ENCODE results near the gene KLHL26. TPM values are rescaled to one million over a fixed set of nuclear protein-coding genes. Genes with fewer than 3 reads are reported as not detected.

Gene KLHL26
- total RNA-seq, 1 experiment from 2014 or later, result 10.7 TPM

GRCh38 chr19:18715416-18715815, 78.6 kb downstream of the KLHL26 start:
- TF ChIP-seq, protein P1, sequence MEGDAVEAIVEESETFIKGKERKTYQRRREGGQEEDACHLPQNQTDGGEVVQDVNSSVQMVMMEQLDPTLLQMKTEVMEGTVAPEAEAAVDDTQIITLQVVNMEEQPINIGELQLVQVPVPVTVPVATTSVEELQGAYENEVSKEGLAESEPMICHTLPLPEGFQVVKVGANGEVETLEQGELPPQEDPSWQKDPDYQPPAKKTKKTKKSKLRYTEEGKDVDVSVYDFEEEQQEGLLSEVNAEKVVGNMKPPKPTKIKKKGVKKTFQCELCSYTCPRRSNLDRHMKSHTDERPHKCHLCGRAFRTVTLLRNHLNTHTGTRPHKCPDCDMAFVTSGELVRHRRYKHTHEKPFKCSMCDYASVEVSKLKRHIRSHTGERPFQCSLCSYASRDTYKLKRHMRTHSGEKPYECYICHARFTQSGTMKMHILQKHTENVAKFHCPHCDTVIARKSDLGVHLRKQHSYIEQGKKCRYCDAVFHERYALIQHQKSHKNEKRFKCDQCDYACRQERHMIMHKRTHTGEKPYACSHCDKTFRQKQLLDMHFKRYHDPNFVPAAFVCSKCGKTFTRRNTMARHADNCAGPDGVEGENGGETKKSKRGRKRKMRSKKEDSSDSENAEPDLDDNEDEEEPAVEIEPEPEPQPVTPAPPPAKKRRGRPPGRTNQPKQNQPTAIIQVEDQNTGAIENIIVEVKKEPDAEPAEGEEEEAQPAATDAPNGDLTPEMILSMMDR (conservative IDR thresholded peaks at IDR 0.05), result no peak
- H3K9me3 Mint-ChIP-seq, result no peaks in the 10 kb centered on the region
- peaks cover 0 to 3% (median 0%) of the 10 kb centered on the region in 3 experiments; a peak in 1 of 7 replicates for H3K36me3 Mint-ChIP-seq (ENCODE audit: insufficient read depth in 1 of 3, low read depth in 3 of 3)
- no peak overlapping the region for H3K9ac ChIP-seq (ENCODE audit: extremely low read depth, insufficient read length, low read length)
- no peak overlapping the region for H3K23ac ChIP-seq (ENCODE audit: insufficient read length, low read depth, low read length)
- no peak overlapping the region for H3K56ac ChIP-seq (ENCODE audit: insufficient read length, low read depth, low read length)
- H3K4me2 ChIP-seq (ENCODE audit: insufficient read depth, insufficient read length, low read length), result no peak overlapping the region
- no peaks in the 10 kb centered on the region for H3K23me2 ChIP-seq (ENCODE audit: insufficient read length, low read depth, low read length, poor library complexity, severe bottlenecking)
- no peak overlapping the region for H3K18ac ChIP-seq (ENCODE audit: insufficient read length, low read depth, low read length)
- H3K27ac ChIP-seq (ENCODE audit: insufficient read length, low read depth, low read length), result no peak overlapping the region
- no peak for DNase-seq
- H2AFZ ChIP-seq (ENCODE audit: low read length), result no peak overlapping the region
- no peak overlapping the region for H3K14ac ChIP-seq (ENCODE audit: insufficient read depth, low read length)
- H2BK15ac ChIP-seq (ENCODE audit: low read depth, low read length), result no peak overlapping the region
- H2BK12ac ChIP-seq (ENCODE audit: insufficient read length, low read depth, low read length), result no peak overlapping the region
- no peaks in the 10 kb centered on the region for H3K27me3 ChIP-seq (ENCODE audit: insufficient read depth, low read length)
- H3K27me3 Mint-ChIP-seq (ENCODE audit: low read depth), result no peaks in the 10 kb centered on the region; the same call in 1 of the 2 replicates
- H3K79me2 ChIP-seq (ENCODE audit: insufficient read depth, low read length), result no peaks in the 10 kb centered on the region
- no peak overlapping the region for H4K5ac ChIP-seq (ENCODE audit: insufficient read length, low read depth, low read length)
- no peaks in the 10 kb centered on the region for H3K4me1 ChIP-seq (ENCODE audit: insufficient read depth, low read length)
- peak overlapping the region in 1 of 3 experiments; percentile 36; a peak in 1 of 7 replicates for H3K27ac Mint-ChIP-seq
- no peak overlapping the region for H2BK20ac ChIP-seq (ENCODE audit: low read depth, low read length, poor library complexity, severe bottlenecking)
- H4K8ac ChIP-seq (replicated peaks; ENCODE audit: insufficient read length, low read depth, low read length), result no peak overlapping the region
- no peak overlapping the region for H3T11ph ChIP-seq (ENCODE audit: low read length)
- no peak overlapping the region for H2BK120ac ChIP-seq (ENCODE audit: low read depth, low read length, poor library complexity, severe bottlenecking)
- no peaks in the 10 kb centered on the region for H3K9me3 ChIP-seq (ENCODE audit: control insufficient read depth, low read depth, low read length)
- no peak overlapping the region for H4K91ac ChIP-seq (ENCODE audit: insufficient read length, low read depth, low read length)
- no peak overlapping the region for H3K4me3 Mint-ChIP-seq
- H3K79me1 ChIP-seq (ENCODE audit: insufficient read depth, low read depth, low read length, poor library complexity, severe bottlenecking), result no peaks in the 10 kb centered on the region
- H4K20me1 ChIP-seq (ENCODE audit: control insufficient read depth, insufficient read depth, insufficient read length), result no peaks in the 10 kb centered on the region
- H3K4me1 Mint-ChIP-seq, result peaks cover 5 to 10% of the 10 kb centered on the region in 2 experiments
- WGBS (ENCODE audit: extremely low coverage, insufficient read length, low lambda C conversion rate), result no CpG with 5 or more reads among the region's 5 CpGs
- no peak overlapping the region for H2AK5ac ChIP-seq (ENCODE audit: insufficient read length, low read length)
- no peak overlapping the region for H2BK5ac ChIP-seq (ENCODE audit: insufficient read length, low read length)
- H3K4ac ChIP-seq (ENCODE audit: low read depth, low read length), result no peak overlapping the region

Measured in H9 (cell line).